LNCaP clone FGC (cell line): ENCODE results near the gene PRKCE.

ENCODE experiments used
- DNase-seq: peaks from one replicate; pipeline ENCODE4 v3.0.0-alpha.2; 2011; ENCODE audit warnings: low read depth
- H3K4me3 ChIP-seq: 2 replicates; pipeline ENCODE4 v1.5.1; 2011; ENCODE audit warnings: mild to moderate bottlenecking, low read depth, low read length, control low read depth
- TF ChIP-seq, protein P1 (sequence below): IDR thresholded peaks from 2 replicates; pipeline ENCODE4 v1.5.1; 2012; ENCODE audit warnings: mild to moderate bottlenecking; ENCODE audit not compliant: control insufficient read depth, insufficient read depth; ENCODE audit errors: extremely low read depth

The PRKCE gene

DNA sequence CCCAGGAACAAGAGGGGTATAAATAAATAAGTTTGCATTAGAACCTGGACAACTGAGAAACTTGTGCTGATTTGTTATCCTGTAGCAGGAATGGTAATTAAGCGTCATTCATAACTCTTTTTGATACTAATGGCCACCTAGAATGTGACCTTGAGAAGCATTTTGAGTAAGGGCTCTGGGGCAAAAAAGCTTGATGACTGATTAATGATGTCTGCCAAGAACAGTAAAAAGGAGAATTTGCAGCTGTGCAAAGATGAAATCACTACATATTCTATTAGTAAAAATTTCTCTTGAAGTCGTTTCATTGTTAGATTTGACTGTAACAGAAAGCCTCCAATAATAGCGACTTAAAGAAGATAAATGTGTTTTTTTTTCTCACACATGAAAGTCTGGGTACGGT is 157.7 kb downstream of the PRKCE start:
- TF ChIP-seq, protein P1, sequence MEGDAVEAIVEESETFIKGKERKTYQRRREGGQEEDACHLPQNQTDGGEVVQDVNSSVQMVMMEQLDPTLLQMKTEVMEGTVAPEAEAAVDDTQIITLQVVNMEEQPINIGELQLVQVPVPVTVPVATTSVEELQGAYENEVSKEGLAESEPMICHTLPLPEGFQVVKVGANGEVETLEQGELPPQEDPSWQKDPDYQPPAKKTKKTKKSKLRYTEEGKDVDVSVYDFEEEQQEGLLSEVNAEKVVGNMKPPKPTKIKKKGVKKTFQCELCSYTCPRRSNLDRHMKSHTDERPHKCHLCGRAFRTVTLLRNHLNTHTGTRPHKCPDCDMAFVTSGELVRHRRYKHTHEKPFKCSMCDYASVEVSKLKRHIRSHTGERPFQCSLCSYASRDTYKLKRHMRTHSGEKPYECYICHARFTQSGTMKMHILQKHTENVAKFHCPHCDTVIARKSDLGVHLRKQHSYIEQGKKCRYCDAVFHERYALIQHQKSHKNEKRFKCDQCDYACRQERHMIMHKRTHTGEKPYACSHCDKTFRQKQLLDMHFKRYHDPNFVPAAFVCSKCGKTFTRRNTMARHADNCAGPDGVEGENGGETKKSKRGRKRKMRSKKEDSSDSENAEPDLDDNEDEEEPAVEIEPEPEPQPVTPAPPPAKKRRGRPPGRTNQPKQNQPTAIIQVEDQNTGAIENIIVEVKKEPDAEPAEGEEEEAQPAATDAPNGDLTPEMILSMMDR = no peak
- H3K4me3 ChIP-seq = no peak overlapping the region
- no peak for DNase-seq

GRCh38 chr2:45812011-45812500 is 160.6 kb downstream of the PRKCE start:
- DNase-seq = no peak

DNA sequence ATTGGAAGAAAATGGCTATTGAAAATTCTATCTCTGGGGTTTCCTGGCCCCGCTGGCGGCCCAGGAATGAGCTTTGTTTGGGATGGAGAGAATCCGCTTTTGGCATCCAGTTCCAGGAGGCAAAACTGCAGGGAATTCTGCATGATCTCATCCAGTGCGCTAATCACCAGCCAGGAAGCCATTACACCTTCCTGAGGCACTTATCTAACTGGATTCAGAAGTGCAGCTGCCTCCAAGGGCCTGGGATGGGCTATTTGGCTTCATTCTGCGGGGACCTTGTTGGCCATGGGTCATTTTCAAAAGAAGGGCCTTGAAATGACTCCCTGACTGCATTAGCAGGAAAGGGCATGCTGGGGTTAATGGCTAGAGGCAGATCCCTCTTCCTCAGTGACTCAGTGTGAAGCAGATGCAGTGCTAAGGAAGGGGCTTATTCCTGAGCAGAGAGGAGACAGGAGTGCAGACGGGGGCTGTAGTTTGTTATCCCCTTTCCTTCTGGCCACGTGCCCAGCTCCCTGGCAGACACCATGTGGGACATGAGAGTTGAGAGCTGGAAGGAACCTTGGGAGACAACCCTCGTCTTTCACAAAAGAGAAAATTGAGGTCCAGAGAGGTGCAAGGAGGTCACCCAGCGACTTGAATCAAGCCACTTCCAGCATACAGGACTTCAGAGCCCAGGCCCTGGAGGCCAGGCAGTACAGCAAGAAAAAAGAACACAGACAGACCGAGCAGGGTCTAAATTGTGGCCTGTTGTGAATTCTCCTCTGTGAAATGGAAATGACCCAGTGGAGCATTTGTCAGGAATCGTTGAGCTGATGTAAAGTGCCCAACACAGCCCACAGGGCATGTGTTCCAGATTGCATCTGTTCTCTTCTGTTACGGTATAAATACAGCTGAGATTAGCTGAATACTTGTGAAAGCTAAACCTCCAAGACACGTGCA is 161.8 kb downstream of the PRKCE start:
- DNase-seq = no peak
- TF ChIP-seq, protein P1 = no peak

More at GRCh38 chr2:45812011-45812500, 160.6 kb downstream of the PRKCE start:
- no peak overlapping the region for H3K4me3 ChIP-seq
- TF ChIP-seq, protein P1 = no peak

GRCh38 chr2:45814488-45814887 is 163.0 kb downstream of the PRKCE start:
- no peak for DNase-seq
- TF ChIP-seq, protein P1 = no peak
- H3K4me3 ChIP-seq = no peak overlapping the region

More for the DNA sequence above, 161.8 kb downstream of the PRKCE start:
- no peak overlapping the region for H3K4me3 ChIP-seq

DNA sequence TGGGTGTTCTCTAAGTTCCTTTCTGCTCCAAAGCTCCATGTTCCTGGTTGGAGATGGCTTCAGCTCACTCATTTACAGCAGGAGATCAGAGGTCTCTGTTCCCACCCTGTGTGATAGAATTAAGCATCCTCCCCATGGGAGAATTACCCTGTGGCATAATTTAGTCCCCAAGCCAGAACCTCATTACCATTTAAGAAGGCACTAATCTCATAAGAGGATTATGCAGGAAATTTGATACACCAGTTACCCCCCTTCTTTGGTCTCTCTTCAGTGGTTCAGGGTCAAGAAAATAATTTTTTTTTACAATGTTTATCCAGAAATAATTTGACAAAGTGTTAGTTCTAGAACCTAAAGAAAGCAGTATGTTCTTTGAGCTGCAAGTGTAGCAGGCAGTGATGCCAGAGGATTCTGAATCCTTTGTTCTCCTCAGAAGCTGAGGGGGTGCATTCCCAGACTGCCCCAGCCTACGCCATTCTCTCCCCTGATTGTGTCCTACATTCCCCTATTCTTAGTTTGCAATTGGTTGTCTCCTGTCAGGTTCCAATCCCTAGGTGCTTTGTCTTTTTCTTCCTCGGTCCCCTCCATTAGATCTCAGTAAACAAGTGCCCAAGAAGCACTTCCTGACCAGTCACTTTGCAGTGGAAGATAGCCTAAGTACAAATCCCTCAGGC is 163.6 kb downstream of the PRKCE start:
- no peak for DNase-seq
- TF ChIP-seq, protein P1 = no peak
- no peak overlapping the region for H3K4me3 ChIP-seq

- TF ChIP-seq, protein P1 = no peak
- DNase-seq = no peak
- no peak overlapping the region for H3K4me3 ChIP-seq
Observed at GRCh38 chr2:45816272-45816671, 164.8 kb downstream of the PRKCE start.
